HG03342 (cell line): ENCODE results near the gene GREB1L.
"Not testable (repeated sequence)": the region's sequence is repeated elsewhere in the genome, so short reads cannot be mapped to it uniquely, and the experiment has no call there.

Experiments
- ATAC-seq: cut with Tn5 transposase; IDR thresholded peaks from one replicate; pipeline ENCODE4 v1.9.1; 2021; ENCODE audit warnings: mild to moderate bottlenecking, moderate library complexity; ENCODE audit not compliant: unreplicated experiment

The GREB1L gene

DNA sequence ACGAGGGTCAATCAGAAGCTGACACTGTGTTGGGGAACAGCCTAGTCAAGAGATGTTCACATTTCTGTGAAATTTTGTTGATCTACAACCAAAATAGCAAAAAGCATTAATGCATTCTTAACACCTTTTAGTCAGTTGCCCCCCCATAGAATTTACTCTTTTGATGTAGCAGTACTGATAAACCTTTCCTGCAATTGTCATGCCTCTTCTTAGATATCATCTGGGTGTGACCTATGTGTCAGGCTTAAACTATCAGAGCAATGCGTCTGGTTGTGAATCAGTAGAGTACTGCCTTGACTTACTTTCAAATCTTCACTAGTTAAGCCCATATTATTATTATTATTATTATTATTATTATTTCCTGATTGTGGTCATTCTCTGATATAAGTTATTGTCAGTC is 61.9 kb downstream of the GREB1L start:
- no peak for ATAC-seq

DNA sequence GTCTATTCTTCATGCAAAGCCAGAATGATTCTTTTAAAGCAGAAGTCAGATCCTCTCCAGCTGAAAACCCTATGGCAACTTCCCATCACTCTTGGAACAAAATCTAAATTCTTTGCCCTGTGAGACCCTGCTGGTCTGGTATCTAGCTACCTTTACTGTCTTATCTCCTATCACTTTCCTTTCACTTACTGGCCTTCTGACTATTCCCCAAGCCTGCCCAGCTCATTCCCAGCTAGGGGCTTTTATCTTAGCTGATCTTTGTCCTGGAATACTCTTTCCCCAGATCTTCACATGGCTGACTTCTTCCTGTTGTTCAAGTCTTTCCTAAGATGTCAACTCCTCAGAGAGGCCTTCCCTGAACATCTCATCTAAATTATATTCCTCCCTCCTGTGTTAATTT is 63.6 kb downstream of the GREB1L start:
- ATAC-seq, result no peak

DNA sequence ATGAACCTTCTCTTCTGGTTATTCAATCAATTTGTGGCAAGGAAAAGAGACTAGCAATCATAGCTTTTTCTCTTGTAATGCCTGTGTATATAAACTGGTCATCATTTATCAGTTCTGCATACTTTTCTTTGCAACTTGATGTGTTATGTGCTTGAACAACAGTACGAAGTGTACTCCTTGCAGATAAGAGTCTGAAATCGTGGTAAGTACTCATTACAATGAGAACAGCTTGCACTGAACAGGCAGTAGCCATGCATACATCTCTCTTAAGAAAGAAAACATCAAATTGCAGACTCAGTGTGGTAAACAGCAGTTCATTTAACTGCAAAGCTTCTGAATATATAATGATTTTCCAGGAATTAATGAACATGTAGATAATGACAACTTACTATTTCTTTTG is 64.3 kb downstream of the GREB1L start:
- no peak for ATAC-seq

DNA sequence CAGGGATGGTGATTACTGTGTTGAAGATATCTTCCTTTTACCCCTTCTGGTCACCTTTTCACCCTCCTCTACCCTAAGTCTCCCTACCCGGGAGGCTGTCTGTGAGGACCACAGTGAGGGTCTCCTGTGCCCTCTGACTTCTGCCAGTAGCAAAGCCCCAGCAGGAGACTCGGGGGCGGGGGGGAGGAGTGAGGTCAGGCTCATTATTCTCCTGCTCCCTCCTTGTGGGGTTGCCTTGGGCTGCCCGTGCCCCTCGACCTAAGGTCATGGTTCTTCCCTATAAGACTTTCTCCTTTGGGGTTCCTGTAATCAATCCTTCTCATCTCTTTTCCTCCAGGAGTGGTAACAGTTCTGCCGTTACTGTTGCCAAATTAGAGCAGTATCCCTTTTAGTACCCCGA is 65.5 kb downstream of the GREB1L start:
- ATAC-seq, result no peak

DNA sequence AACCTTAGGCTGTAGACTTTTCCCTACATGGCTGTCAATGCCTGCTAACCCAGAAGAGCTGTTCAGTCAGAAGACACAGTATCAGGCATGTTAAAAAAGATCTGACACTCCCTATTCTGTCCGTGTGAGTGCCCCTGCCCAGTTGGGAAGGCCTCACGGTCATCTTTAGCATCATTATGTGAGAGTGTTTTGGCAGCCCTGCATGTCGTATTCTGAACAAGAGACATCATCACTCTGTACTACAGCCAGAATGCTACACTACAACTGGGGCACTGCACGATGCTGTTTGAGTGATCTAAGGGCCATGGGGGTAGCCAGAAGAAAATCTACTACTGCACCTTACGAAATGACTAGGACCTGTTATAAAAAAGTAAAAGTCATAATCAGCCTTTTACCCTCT is 67.2 kb downstream of the GREB1L start:
- ATAC-seq, result no peak

DNA sequence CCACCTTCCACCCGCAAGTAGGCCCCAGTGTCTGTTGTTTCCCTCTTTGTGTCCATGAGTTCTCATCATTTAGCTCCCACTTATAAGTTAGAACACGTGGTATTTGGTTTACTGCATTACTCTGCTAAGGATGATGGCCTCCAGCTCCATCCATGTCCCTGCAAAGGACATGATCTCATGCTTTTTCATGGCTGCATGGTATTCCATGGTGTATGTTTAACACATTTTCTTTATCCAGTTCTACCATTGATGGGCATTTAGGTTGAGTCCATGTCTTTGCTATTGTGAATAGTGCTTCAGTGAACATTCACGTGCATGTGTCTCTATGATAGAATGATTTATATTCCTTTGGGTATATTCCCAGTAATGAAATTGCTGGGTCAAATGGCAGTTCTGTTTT is 69.9 kb downstream of the GREB1L start:
- not testable (repeated sequence) for ATAC-seq

DNA sequence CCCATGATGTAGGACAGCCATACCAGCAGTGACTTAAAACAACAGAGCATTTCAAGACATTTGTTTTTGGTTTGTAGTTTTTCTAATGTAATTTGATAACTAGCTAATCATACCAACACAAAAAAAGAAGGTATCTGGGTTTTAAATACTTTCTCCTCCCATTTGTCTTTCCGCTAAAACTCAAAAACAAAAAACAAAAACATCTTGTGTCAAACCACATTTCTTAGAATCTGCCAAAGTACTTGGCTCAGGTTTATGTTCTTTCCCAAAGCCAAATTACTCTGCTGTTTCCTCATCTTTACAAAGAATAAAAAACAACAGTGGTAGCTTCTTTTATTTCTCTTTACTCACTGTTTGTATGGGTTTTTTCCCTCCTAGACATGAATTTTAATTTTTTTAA is 71.5 kb downstream of the GREB1L start:
- ATAC-seq, result no peak

DNA sequence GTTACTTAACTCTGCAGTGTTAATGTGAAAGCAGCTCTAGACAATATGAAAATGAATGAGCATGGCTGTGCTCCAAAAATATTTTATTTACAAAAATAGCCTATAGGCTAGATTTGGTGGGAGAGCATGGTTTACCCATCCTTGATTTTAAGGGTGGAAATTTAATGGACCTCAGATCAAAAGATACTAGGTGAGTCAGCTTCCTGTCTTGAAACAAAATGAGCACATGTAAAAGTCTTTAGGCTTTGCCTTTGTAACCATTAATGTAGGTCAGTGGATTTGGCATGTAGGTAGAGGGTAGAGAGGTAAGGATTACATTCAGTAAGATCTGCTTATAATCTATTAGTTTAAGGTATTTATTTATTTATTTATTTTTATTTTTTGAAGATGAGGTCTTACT is 72.7 kb downstream of the GREB1L start:
- ATAC-seq, result no peak

DNA sequence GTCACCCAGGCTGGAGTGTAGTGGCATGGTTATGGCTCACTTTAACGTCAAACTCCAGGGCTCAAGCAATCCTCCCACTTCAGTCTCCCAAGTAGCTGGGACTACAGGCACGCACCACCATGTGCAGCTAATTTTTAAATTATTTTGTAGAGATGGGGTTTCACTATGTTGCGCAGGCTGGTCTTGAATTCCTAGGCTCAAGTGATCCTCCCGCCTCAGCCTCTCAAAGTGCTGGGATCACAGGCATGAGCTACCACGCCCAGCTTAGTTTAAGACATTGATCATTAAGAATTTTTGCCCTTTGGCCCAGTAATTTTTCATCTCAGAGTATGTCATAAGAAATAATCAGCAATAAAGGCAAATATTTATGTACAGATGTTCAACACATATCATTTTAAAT is 73.1 kb downstream of the GREB1L start:
- not testable (repeated sequence) for ATAC-seq

DNA sequence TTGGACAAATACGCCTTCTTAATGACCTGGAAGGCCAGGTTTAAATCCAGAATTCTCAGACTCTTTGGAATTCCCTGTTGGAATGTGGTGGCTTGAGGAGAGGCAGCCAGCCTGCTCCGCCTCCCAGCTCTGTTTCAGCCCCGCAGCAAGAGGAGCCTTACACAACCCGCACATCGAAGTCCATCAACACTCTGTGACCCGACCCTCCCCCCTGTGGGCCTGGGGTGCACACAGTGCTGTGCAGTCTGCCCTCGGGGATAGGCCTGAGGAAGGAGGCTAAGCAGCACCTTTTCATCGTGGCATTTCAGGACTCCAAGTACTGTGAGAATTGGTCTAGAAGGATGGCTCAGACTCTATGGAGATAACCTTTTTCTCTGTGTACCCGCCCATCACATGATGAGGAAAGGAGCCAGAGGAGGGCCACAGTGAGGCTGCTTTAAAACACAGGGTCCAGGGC is 73.7 kb downstream of the GREB1L start:
- no peak for ATAC-seq

DNA sequence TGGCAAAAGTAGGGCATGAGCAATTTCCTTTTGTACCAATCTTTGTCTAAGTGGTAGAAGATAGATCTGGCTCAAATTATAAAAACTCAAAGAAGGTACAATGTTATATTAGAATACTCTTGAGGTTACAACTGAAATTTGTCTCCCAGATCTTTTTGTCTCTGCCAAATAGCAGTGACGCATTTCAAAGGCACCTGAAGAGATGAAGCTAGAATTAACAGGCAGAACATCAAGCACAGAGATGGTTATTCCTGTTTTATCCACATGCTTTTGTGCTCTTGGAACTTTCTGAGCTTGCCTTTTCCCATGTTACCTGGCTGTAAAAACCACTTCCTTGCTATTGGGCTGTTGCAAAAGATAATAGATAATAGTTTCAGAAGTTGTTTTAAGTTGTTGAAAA is 74.3 kb downstream of the GREB1L start:
- ATAC-seq, result no peak

DNA sequence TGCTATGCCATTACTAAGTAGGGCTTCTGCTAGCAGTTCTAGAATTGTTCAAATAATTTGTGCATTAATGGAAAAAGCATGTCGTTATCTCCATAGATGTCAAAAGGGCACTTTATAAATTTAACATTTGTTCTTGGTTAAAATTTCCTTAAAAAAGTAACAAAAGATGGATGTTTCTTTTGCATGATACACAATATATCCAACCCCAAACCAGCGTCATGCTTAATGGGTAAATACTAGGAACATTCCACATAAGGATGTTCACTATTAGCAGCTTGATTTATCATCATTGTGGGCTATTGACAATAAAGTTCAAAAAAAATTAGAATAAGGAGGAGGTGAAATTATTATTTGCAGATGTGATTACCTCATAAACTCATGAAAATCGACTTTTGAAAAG is 79.7 kb downstream of the GREB1L start:
- ATAC-seq, result no peak

DNA sequence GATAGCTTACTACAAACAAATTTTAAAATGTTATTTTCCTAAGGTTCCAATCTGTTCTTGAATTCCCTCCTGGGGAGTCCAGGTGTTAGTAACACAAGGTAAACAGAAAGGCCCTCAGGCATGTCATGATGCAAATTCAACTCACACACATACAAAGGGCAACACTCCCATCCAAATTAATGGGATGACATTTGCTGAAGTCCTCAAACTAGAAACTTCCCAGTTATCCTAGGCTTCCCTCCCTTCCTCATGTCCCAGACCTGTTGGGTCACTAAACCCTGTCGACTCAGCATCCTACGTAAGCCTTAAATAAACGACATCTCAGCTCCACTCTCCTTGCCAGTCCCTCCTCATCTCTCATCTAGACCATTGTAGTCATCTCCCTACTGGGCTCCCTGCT is 85.1 kb downstream of the GREB1L start:
- ATAC-seq, result no peak

DNA sequence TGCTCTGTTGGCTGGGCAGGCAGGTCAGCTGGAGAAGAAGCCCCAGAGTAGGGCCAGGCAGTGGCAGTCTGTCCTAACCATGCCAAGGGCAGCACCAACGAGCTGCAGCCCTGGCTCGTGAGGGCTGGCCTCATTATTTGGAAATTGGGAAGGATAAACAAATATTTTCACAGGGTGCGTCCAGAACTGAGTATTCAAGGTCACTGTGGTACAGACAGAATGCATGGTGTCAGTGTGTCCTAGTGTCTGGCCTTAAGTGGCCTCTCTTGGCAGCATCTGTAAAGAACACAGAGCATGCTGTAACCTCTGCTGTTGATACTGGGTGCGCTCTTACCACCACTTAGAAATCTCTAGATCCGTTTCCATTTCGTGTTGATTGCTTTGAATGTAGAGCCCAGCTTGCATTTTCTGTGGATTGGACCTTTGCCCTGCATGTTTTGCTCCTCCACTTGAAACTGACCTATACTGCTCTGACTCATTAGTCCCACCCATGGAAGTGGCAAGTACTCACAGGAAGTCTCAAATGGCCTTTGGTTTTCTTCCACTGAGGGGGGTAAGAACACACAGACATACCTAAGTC is 88.2 kb downstream of the GREB1L start:
- no peak for ATAC-seq

DNA sequence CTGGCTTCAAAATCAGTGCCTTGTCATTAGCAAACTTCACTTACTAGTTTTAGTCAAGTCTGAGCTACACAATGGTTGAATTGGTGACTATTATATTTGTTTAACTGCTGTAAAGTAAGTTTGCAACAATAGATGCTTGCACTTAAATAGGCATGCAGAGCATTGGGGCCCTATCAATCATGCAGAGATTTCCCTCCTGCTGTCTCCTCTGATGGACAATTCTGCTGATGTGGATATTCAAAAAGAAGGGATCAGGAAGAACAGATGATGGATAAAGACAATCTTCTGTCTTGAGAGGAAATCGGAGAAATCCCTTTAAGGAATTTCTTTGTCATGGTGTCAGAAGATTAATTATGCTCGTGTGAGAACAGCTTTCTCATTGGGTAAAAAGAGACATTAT is 89.0 kb downstream of the GREB1L start:
- ATAC-seq, result no peak

DNA sequence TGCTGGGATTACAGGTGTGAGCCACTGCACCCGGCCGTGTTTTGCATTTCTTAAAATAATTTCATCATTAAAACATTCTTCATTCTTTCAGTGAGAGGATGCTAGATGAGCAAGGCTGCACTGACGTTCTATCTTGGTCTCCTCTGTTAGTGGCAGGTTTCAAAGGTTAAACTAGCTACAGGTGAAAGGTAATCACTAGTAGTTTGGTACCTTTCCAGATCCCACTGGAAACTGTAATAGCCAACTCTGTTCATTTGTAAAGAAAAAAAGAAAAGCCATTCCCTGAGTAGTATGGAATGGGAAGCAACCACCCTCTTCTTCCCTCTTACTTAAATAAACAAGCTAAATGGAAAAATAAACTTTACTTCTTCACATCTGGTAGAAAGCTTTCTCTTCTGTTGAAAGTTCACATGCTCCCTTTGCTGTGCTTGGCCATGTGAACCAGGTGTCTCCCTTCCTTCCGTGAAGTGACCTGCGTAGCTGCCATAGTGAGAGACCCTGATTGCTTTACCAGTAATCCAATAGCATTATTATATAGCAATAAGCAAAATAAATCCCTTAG is 94.0 kb downstream of the GREB1L start:
- no peak for ATAC-seq

DNA sequence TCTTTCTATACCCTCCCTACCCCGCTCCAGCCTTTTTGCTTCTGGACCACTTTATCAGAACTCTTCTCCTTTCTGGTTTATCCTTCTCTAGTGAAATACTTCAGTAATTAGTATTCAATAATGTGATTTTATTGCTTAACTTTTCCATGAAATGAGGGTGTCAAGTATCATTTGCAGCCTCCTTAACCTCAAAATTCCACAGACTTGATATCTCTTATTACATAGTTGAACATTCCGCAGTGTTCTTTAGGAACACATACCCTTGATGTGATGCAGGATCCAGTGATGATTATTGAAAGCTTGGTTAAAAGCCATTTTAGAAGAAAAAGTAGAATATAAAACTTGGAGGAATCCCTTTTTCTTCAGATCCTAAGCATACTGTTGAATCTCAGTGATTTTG is 94.8 kb downstream of the GREB1L start:
- no peak for ATAC-seq

DNA sequence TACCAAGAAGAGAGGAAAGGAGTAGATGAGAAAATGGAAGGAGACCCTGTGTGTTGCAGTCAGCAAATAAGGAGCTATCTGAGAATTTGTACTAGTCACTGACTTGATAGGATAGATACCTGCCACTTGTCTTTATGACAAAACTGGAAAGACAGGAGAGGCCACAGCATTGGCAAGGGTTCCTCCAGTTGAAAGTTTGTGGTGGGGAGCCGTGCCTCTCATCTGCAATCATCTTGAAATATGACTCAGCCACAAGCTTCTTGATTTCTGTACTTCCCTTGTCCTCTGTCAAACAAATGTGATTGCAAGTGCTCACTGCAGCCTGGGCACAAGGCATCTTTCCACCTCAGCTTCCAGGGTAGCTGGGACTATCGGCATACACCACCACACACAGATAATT is 99.1 kb downstream of the GREB1L start:
- no peak for ATAC-seq

DNA sequence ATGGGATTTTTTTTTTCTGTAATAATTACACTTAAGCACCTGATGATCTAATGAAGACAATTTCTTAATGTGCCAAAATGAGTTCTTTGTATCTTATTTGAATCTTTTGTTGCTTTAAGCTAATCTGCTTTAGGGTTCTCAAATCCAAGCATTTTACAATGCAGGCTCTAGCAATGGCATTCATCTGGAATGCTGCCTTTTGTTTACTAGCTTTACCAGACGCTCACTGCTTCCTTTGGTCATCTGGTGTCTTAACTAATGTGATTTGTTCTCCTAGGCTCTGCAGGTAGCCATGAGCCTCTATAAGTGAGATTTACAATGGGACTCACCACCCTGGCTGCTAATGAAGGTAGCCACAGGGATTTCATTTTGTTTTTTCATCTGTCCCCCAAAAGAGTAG is 100.3 kb downstream of the GREB1L start:
- ATAC-seq, result no peak

DNA sequence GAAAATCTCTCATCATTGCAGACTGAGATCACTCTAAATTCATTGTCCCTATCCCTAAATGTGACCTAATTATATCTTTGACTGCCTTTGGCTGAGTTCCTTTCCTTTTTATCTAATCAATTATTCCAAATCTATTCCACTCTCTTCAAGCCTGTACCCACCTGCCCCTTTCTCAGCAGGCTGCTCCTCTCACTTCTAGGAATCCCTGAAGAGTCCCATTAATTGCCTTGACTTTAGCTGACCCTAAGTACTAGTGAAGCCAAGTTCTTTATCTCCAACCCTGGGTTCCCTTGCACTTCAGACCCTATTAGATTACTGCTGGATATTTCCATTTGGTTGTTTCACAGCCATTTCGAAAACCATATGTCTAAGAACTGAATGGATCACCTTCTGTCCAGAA is 102.8 kb downstream of the GREB1L start:
- no peak for ATAC-seq

DNA sequence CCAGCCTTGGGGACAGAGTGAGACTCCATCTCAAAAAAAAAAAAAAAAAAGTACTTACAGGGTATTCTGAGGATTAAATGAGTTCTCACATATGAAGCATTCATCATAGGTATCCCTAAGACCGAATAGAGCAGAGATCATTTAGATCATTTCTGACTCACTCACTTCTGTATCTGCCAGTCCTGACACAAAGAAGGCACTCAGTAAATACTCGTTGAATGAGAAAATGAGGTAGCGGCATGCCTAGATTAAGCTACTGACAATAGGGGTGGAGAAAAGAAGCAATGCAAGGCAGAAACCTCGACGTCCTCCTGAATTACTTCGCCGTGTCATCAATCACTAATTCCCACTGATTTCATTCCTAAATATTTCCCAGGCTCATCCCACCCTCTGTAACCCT is 103.8 kb downstream of the GREB1L start:
- ATAC-seq, result no peak

DNA sequence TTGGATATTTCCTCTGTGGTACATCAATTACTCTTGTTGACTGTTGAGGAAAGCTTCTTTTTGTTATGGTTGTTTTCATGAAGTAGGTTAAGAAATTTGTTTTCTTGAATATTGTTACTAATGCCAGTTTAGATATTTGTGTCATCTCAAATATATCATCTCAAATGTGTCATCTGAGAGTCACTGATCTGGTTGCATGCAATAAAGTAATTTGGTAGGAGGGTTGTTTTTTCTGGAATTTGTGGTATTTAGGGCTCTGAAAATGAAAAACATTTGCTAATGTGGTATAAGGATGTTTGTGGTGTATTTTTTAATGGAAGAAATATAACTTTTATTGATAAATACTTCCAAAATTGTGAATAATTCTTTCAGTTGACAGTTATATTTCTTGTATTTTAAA is 117.7 kb downstream of the GREB1L start:
- ATAC-seq, result no peak

DNA sequence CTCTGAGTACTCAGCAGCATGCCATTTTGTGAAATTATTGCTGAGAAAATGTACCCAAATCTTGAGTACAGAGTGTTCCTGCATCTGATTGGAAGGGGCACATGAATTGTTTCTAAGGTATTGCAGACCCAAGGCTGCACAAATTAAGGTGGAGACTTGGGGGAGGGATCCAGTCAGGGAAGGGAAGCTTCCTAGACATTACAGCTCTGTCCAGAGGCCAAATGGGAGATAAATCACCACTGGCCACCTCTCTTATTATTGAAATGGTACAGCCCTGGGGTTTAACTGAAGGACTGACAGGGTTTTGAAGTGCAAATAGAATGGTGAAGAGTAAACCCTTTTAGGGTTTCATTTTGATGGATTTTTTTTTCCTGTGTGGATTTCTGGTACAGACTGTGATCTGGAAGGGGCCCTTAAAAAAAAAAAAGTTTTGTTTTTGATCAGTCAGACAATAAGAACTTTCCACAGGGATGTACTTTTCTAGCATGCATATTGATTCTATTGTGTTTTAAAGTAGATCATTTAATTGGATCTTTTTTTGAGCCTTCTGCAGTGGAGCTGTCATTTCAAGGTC is 119.4 kb downstream of the GREB1L start:
- ATAC-seq, result no peak
